GM19240 (cell line): ENCODE results near the gene GCNT3.

Experiments used
- DNase-seq: peaks from one replicate; pipeline ENCODE4 v3.0.0; 2011; ENCODE audit warnings: low spot score; ENCODE audit not compliant: insufficient read length

The GCNT3 gene

GRCh38 chr15:59611276-59612260, at the start of gene GCNT3:
Gene GCNT3, plus strand, starts transcription at chr15:59611783. Its CDS starts 6,456 bp downstream, at chr15:59618239.
- no peak for DNase-seq

GRCh38 chr15:59562448-59563186, 49.0 kb upstream of the GCNT3 start:
- DNase-seq = no peak

GRCh38 chr15:59565299-59565698, 46.3 kb upstream of the GCNT3 start:
- DNase-seq = no peak

GRCh38 chr15:59567324-59567723, 44.3 kb upstream of the GCNT3 start:
- no peak for DNase-seq

- no peak for DNase-seq
These were observed 42.1 kb upstream of the GCNT3 start for GRCh38 chr15:59569477-59569876.

- no peak for DNase-seq
These were observed 41.3 kb upstream of the GCNT3 start for GRCh38 chr15:59570315-59570714.

- DNase-seq = no peak
These were observed 40.0 kb upstream of the GCNT3 start for GRCh38 chr15:59571606-59572005.

GRCh38 chr15:59583088-59583487, 28.5 kb upstream of the GCNT3 start:
- DNase-seq = no peak

GRCh38 chr15:59587085-59587826, 24.3 kb upstream of the GCNT3 start:
- DNase-seq = no peak

GRCh38 chr15:59590027-59590426, 21.6 kb upstream of the GCNT3 start:
- DNase-seq = peak; percentile 23

GRCh38 chr15:59591356-59591755, 20.2 kb upstream of the GCNT3 start:
- no peak for DNase-seq

GRCh38 chr15:59594493-59594942, 17.1 kb upstream of the GCNT3 start:
- no peak for DNase-seq

- no peak for DNase-seq
These were observed 16.6 kb upstream of the GCNT3 start for GRCh38 chr15:59594991-59595390.

GRCh38 chr15:59595434-59595915, 16.1 kb upstream of the GCNT3 start:
- DNase-seq = no peak

GRCh38 chr15:59596640-59597039, 14.9 kb upstream of the GCNT3 start:
- DNase-seq = no peak

- DNase-seq = no peak
These were observed 13.1 kb upstream of the GCNT3 start for GRCh38 chr15:59598461-59598860.

GRCh38 chr15:59605994-59606393, 5.6 kb upstream of the GCNT3 start:
- no peak for DNase-seq

GRCh38 chr15:59609730-59610712, 1.6 kb upstream of the GCNT3 start:
- DNase-seq = no peak

GRCh38 chr15:59614153-59614552, 2.6 kb downstream of the GCNT3 start:
- no peak for DNase-seq

- no peak for DNase-seq
These were observed 4.1 kb downstream of the GCNT3 start for GRCh38 chr15:59615661-59616060.
